ENCODE results near the gene SRBD1. TPM values are rescaled to one million over a fixed set of nuclear protein-coding genes. Genes with fewer than 3 reads are reported as not detected.

SRBD1 gene
- total RNA-seq, 1 experiment from 2014 or later, result 22.8 TPM

GRCh38 chr2:45390441-45390840, 220.6 kb downstream of the SRBD1 start:
- peaks cover 15% of the 10 kb centered on the region for H3K36me3 Mint-ChIP-seq
- H3K9me3 Mint-ChIP-seq, result no peaks in the 10 kb centered on the region
- CTCF ChIA-PET, result no interaction called here
- no peaks in the 10 kb centered on the region for H3K27me3 Mint-ChIP-seq (ENCODE audit: low read depth)
- ATAC-seq (peak; percentile 78), DNase-seq (ENCODE audit: low spot score) (no peak)
- H3K4me1 Mint-ChIP-seq, result peaks cover 62% of the 10 kb centered on the region
- H3K4me3 Mint-ChIP-seq, result peak overlapping the region; percentile 16
- peak overlapping the region; percentile 98 for H3K27ac Mint-ChIP-seq
- POLR2A ChIA-PET, result interaction anchor here (0.6 kb wide), 1 partner anchor 15 kb away, joined by 4 read pairs; no protein-coding TSS in a partner anchor
- no peak for TF ChIP-seq ZNF425 (CRISPR knock-in tag; conservative IDR thresholded peaks at IDR 0.05)
- no peak for TF ChIP-seq ARID4B (CRISPR knock-in tag; IDR thresholded peaks at IDR 0.05; ENCODE audit: borderline replicate concordance)
- no peak for TF ChIP-seq TCF7 (CRISPR knock-in tag; IDR thresholded peaks at IDR 0.05; ENCODE audit: low read depth)
- TF ChIP-seq HMGA2 (CRISPR knock-in tag; IDR thresholded peaks at IDR 0.05), result no peak
- no peak for TF ChIP-seq ZNF512 (CRISPR knock-in tag; IDR thresholded peaks at IDR 0.05; ENCODE audit: borderline replicate concordance)
- no peak for TF ChIP-seq RELA (CRISPR knock-in tag; IDR thresholded peaks at IDR 0.05; ENCODE audit: borderline replicate concordance)
- TF ChIP-seq CTCF (IDR thresholded peaks at IDR 0.05), result no peak
- no peak for TF ChIP-seq ATF6 (CRISPR knock-in tag; IDR thresholded peaks at IDR 0.05)
- TF ChIP-seq SMAD4 (CRISPR knock-in tag; IDR thresholded peaks at IDR 0.05), result no peak
- TF ChIP-seq FOXK1 (CRISPR knock-in tag; IDR thresholded peaks at IDR 0.05), result no peak
- TF ChIP-seq STAT6 (CRISPR knock-in tag; conservative IDR thresholded peaks at IDR 0.05; ENCODE audit: low read depth), result no peak
- no peak for TF ChIP-seq MLX (CRISPR knock-in tag; IDR thresholded peaks at IDR 0.05)
- no peak for TF ChIP-seq SMAD3 (CRISPR knock-in tag; IDR thresholded peaks at IDR 0.05; ENCODE audit: borderline replicate concordance)
- no peak for TF ChIP-seq USF1 (CRISPR knock-in tag; IDR thresholded peaks at IDR 0.05)
- no peak for TF ChIP-seq RORB (CRISPR knock-in tag; IDR thresholded peaks at IDR 0.05)
- no peak for TF ChIP-seq ZNF396 (CRISPR knock-in tag; IDR thresholded peaks at IDR 0.05; ENCODE audit: borderline replicate concordance)
- no peak for TF ChIP-seq NR1H2 (CRISPR knock-in tag; IDR thresholded peaks at IDR 0.05)

All from WTC11 (cell line).